ENCODE data around the gene CR1. TPM values are rescaled to one million over a fixed set of nuclear protein-coding genes. Genes with fewer than 3 reads are reported as not detected.
"Not testable (repeated sequence)": the region's sequence is repeated elsewhere in the genome, so short reads cannot be mapped to it uniquely, and the experiment has no call there.

CR1 gene
- total RNA-seq, 2 donors from 2014 or later = 0.42 to 3.5 TPM

GRCh38 chr1:207654320-207654719 lies 158.4 kb downstream of the CR1 start:
- Histone ChIP-seq H3K27me3 (no peaks in the 10 kb centered on the region), H3K4me1 (no peaks in the 10 kb centered on the region), H3K9me3 (no peaks in the 10 kb centered on the region), H3K4me3 (no peak overlapping the region), H3K27ac (no peak overlapping the region), H3K9ac (ENCODE audit: low read depth in 2 of 2, low read length in 2 of 2) (no peak overlapping the region), H3K36me3 (no peaks in the 10 kb centered on the region)
- no peak for DNase-seq
- no peak for TF ChIP-seq CTCF (IDR thresholded peaks at IDR 0.05)
- intact Hi-C loops (cut with DNase I) = no loop called here

- no peak overlapping the region for H3K4me3 ChIP-seq
- intact Hi-C loops (cut with DNase I) = no loop called here
- no peak overlapping the region for H3K9ac ChIP-seq (ENCODE audit: low read depth in 2 of 2, low read length in 2 of 2)
- H3K36me3 ChIP-seq = no peaks in the 10 kb centered on the region
- no peak overlapping the region for H3K27ac ChIP-seq
- no peak for DNase-seq
- no peaks in the 10 kb centered on the region for H3K27me3 ChIP-seq
- H3K4me1 ChIP-seq = no peaks in the 10 kb centered on the region
- no peak for TF ChIP-seq CTCF (IDR thresholded peaks at IDR 0.05)
- no peaks in the 10 kb centered on the region for H3K9me3 ChIP-seq
Observed at GRCh38 chr1:207658408-207658807, 162.5 kb downstream of the CR1 start.

- no peak for TF ChIP-seq CTCF (IDR thresholded peaks at IDR 0.05)
- no peak overlapping the region for H3K27ac ChIP-seq
- H3K4me1 ChIP-seq = no peaks in the 10 kb centered on the region
- H3K36me3 ChIP-seq = no peaks in the 10 kb centered on the region
- DNase-seq = no peak
- H3K4me3 ChIP-seq = no peak overlapping the region
- H3K27me3 ChIP-seq = no peaks in the 10 kb centered on the region
- intact Hi-C loops (cut with DNase I) = no loop called here
- H3K9ac ChIP-seq (ENCODE audit: low read depth in 2 of 2, low read length in 2 of 2) = no peak overlapping the region
- H3K9me3 ChIP-seq = no peaks in the 10 kb centered on the region
Observed at GRCh38 chr1:207658904-207659485, 163.0 kb downstream of the CR1 start.

GRCh38 chr1:207659545-207660153 lies 163.7 kb downstream of the CR1 start:
- intact Hi-C loops (cut with DNase I) = no loop called here
- no peaks in the 10 kb centered on the region for H3K36me3 ChIP-seq

GRCh38 chr1:207661420-207661819 lies 165.5 kb downstream of the CR1 start:
- intact Hi-C loops (cut with DNase I); H3K27ac ChIP-seq; H3K4me3 ChIP-seq; H3K9me3 ChIP-seq; H3K27me3 ChIP-seq; H3K4me1 ChIP-seq; H3K36me3 ChIP-seq; H3K9ac ChIP-seq (ENCODE audit: low read depth in 2 of 2, low read length in 2 of 2); DNase-seq: not testable (repeated sequence)

More at GRCh38 chr1:207659545-207660153, 163.7 kb downstream of the CR1 start:
- no peak for TF ChIP-seq CTCF (IDR thresholded peaks at IDR 0.05)
- Histone ChIP-seq H3K27me3 (no peaks in the 10 kb centered on the region), H3K9me3 (no peaks in the 10 kb centered on the region), H3K4me1 (no peaks in the 10 kb centered on the region), H3K4me3 (no peak overlapping the region), H3K9ac (ENCODE audit: low read depth in 2 of 2, low read length in 2 of 2) (no peak overlapping the region), H3K27ac (no peak overlapping the region)
- peak; percentile 63 for DNase-seq

GRCh38 chr1:207666342-207666741 lies 170.4 kb downstream of the CR1 start:
- Histone ChIP-seq H3K4me1 (no peaks in the 10 kb centered on the region), H3K27me3 (peaks cover 16% of the 10 kb centered on the region), H3K9me3 (no peaks in the 10 kb centered on the region), H3K27ac (no peak overlapping the region), H3K9ac (ENCODE audit: low read depth in 2 of 2, low read length in 2 of 2) (no peak overlapping the region), H3K36me3 (no peaks in the 10 kb centered on the region), H3K4me3 (no peak overlapping the region)
- intact Hi-C loops (cut with DNase I) = no loop called here
- TF ChIP-seq CTCF (IDR thresholded peaks at IDR 0.05) = no peak
- DNase-seq = no peak

All from colonic mucosa (tissue), 4 donors.